Suprapubic skin (tissue), 4 donors: ENCODE measurements around the gene LIN37. TPM values are rescaled to one million over a fixed set of nuclear protein-coding genes. Genes with fewer than 3 reads are reported as not detected.
A peak's percentile ranks its signal among the peaks of the same experiment; 100 is the strongest.

Experiments used
- DNase-seq, 2 donors: peaks; one replicate each; pipeline ENCODE4 v3.0.0-alpha.2; 2019; ENCODE audit warnings: low spot score in 2 of 2
- H3K27ac ChIP-seq: fragments of 200-600 bp; sonication (generic); one replicate; pipeline ENCODE4 v1.5.1; 2019
- H3K27me3 ChIP-seq: fragments of 200-600 bp; sonication (generic); one replicate; pipeline ENCODE4 v1.5.1; 2019
- H3K36me3 ChIP-seq: fragments of 200-600 bp; sonication (generic); one replicate; pipeline ENCODE4 v1.5.1; 2019
- H3K4me1 ChIP-seq: fragments of 200-600 bp; sonication (generic); one replicate; pipeline ENCODE4 v1.5.1; 2019
- H3K4me3 ChIP-seq: fragments of 200-600 bp; sonication (generic); one replicate; pipeline ENCODE4 v1.5.1; 2019; ENCODE audit warnings: mild to moderate bottlenecking
- H3K9me3 ChIP-seq: fragments of 200-600 bp; sonication (generic); one replicate; pipeline ENCODE4 v1.5.1; 2019
- EP300 ChIP-seq: sonication (generic); formaldehyde crosslinking; IDR thresholded peaks from one replicate; pipeline ENCODE4 v1.6.1; 2017; ENCODE audit warnings: antibody characterized with exemption
- POLR2A ChIP-seq, 2 donors: fragments of 450-650 bp; IDR thresholded peaks; one replicate each; pipeline ENCODE4 v1.6.1; 2017; ENCODE audit warnings: antibody characterized with exemption in 2 of 2, mild to moderate bottlenecking in 2 of 2, moderate library complexity in 2 of 2
- POLR2AphosphoS5 ChIP-seq, 3 donors: sonication (generic); formaldehyde crosslinking; IDR thresholded peaks; one replicate each; pipeline ENCODE4 v1.6.1; 2017; ENCODE audit warnings: antibody characterized with exemption in 3 of 3
- WGBS: methylation state at CpG from one replicate; pipeline ENCODE4 v1.1.5; 2018; 5-methylcytosine and 5-hydroxymethylcytosine counted together
- total RNA-seq, 4 donors: library from RNA; depleted of rRNA; stranded (reverse); fragments of >200 nt; gene quantifications; one replicate each; pipeline ENCODE4 v1.1.0, GENCODE V29; 2016
- TF ChIP-seq, protein P1 (sequence below), 2 donors: fragments of 200-600 bp in 1 of 2; fragments of 450-650 bp in 1 of 2; sonication (generic) in 1 of 2; IDR thresholded peaks; one replicate each; pipeline ENCODE4 v1.5.1; 2016 to 2019; ENCODE audit warnings: antibody characterized with exemption in 2 of 2, mild to moderate bottlenecking in 1 of 2, moderate library complexity in 1 of 2

LIN37 gene
- total RNA-seq, 4 donors from 2014 or later: 11.0 to 21.5 (median 20.0) TPM

DNA sequence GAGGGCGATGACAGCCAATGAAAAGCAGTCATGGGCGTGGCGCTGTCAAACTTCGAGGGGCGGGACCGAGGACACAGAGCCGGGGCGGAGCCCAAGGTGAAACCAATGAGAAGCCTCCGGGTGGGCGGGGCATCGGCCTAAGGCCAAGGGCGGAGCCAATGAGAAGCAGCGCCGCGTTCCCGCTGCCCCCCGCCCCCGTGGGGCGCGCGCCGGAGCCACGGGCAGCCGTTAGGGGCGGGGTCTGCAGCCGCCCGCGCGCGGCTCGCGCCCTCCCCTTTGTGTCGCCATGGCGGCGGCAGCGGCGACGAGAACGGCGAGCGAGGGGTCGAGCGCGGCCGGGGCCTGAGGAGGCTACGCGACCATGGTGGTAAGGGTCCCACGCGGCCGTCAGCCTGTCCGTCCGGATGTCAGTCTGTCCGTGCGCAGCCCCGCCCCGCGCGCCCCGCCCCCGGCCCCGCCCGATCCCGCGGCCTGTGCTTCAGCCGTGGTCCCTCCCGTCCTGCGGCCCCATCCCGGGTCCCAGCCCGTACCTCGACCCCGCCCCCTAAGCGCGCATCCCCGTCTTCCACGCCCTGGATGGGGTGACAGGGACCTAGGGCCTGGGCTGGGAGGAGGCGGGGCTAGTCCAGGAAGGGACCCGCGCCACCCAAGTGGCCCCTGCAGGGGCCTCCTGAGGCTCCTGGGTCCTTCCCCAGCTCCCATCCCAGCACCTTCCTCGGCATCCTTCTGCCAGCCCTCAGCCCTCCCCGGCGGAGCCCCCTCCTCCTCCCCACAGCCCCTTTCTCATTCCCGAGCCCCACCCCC is 27.1 kb downstream of the LIN37 start, which contains the start of gene ARHGAP33:
Gene ARHGAP33 (plus strand): TSS at position 267 of the 804 bp plus-strand sequence. CDS start 95 bp downstream, at position 362.
- Histone ChIP-seq H3K36me3 (peaks cover 11% of the 10 kb centered on the region), H3K4me1 (peaks cover 18% of the 10 kb centered on the region), H3K4me3 (peak within 1 kb of the TSS; percentile 86), H3K27me3 (no peaks in the 10 kb centered on the region), H3K27ac (no peak within 1 kb of the TSS), H3K9me3 (no peaks in the 10 kb centered on the region)
- WGBS: under 1% methylated on average over 28 of the region's 82 CpGs
- TF ChIP-seq, protein P1, sequence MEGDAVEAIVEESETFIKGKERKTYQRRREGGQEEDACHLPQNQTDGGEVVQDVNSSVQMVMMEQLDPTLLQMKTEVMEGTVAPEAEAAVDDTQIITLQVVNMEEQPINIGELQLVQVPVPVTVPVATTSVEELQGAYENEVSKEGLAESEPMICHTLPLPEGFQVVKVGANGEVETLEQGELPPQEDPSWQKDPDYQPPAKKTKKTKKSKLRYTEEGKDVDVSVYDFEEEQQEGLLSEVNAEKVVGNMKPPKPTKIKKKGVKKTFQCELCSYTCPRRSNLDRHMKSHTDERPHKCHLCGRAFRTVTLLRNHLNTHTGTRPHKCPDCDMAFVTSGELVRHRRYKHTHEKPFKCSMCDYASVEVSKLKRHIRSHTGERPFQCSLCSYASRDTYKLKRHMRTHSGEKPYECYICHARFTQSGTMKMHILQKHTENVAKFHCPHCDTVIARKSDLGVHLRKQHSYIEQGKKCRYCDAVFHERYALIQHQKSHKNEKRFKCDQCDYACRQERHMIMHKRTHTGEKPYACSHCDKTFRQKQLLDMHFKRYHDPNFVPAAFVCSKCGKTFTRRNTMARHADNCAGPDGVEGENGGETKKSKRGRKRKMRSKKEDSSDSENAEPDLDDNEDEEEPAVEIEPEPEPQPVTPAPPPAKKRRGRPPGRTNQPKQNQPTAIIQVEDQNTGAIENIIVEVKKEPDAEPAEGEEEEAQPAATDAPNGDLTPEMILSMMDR (IDR thresholded peaks at IDR 0.05): no peak
- TF ChIP-seq EP300 (no peak), POLR2A (IDR thresholded peaks at IDR 0.05) (no peak), POLR2AphosphoS5 (IDR thresholded peaks at IDR 0.05) (no peak)
- DNase-seq: peak; percentile 99 to 100

DNA sequence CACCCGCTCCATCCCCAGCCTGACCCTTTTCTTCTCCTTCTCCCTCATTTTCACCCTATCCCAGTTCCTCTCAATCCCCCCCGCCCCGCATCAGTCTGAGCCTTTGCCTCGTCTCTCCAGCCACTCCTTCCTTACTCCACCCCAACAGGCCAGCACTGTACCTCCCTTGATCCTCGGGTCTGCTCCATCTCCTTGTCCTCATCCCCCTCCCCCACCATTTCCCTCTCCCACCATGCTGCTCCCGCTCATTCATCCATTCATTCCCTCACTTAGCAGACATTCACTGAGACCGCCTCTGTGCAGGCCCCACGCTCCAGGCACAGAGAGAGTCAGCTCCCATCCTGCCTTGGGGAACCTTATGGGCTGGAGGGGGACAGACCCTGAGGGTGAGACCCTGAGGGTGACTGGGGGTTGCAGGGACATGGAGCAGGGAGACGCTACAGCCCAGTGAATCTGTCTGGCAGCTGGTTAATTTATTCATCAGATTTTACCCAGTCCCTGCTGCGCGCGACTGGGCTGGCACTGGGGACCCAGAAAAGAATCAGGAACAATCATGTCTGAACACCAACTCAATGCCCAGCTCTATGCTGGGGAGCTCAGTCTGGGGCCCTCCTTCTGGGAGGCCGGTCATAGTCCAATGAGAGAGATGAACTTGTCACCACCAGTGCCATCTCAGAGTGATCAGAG is 27.9 kb downstream of the LIN37 start:
- Histone ChIP-seq H3K4me3 (peak overlapping the region; percentile 86), H3K27me3 (no peaks in the 10 kb centered on the region), H3K27ac (no peak overlapping the region), H3K36me3 (peaks cover 18% of the 10 kb centered on the region), H3K9me3 (no peaks in the 10 kb centered on the region), H3K4me1 (peaks cover 18% of the 10 kb centered on the region)
- DNase-seq: peak in 1 of 2 donors; percentile 57
- no peak for TF ChIP-seq POLR2AphosphoS5 (IDR thresholded peaks at IDR 0.05)
- TF ChIP-seq POLR2A (IDR thresholded peaks at IDR 0.05): no peak
- TF ChIP-seq, protein P1 (IDR thresholded peaks at IDR 0.05): no peak
- TF ChIP-seq EP300: no peak
- 50% methylated on average over 13 of the region's 13 CpGs for WGBS

DNA sequence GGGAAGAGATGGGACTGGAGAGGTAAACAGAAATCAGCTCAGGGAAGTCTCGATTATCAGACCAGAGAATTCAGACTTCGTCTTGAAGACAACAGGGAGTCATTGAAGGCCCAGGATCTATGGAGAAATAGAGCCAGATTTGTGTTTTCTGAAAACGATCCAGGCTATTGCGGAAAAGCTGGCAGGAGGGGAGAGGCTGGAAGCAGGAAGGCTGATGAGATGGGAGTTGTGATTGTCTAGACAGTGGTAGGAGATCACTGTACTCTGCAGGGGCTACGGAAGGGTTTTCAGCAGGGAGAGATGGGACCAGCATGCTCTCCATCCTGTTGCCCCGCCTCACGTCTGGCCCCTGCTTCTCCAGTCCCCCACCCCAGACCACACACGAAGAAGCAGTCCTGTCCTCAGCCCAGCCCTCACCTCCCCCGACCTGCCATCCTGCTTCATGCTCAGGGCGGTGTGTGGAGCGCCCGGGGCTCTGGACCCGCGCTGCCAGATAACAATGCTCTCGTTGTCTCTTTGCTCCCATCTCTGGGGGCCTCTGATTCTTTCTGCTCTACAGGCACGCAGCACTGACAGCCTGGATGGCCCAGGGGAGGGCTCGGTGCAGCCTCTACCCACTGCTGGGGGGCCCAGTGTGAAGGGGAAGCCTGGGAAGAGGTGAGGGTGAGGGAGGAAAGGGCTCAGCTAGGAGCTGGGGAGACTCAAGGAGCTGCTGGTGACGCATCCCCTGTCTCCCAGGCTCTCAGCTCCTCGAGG is 28.9 kb downstream of the LIN37 start:
- H3K9me3 ChIP-seq: no peaks in the 10 kb centered on the region
- H3K27me3 ChIP-seq: no peaks in the 10 kb centered on the region
- peaks cover 29% of the 10 kb centered on the region for H3K36me3 ChIP-seq
- 72% methylated on average over 18 of the region's 19 CpGs for WGBS
- H3K4me1 ChIP-seq: peaks cover 18% of the 10 kb centered on the region
- H3K4me3 ChIP-seq: no peak overlapping the region
- DNase-seq: peak in 1 of 2 donors; percentile 48
- H3K27ac ChIP-seq: no peak overlapping the region
- TF ChIP-seq POLR2AphosphoS5 (IDR thresholded peaks at IDR 0.05): no peak
- no peak for TF ChIP-seq EP300
- TF ChIP-seq, protein P1 (IDR thresholded peaks at IDR 0.05): no peak
- no peak for TF ChIP-seq POLR2A (IDR thresholded peaks at IDR 0.05)

DNA sequence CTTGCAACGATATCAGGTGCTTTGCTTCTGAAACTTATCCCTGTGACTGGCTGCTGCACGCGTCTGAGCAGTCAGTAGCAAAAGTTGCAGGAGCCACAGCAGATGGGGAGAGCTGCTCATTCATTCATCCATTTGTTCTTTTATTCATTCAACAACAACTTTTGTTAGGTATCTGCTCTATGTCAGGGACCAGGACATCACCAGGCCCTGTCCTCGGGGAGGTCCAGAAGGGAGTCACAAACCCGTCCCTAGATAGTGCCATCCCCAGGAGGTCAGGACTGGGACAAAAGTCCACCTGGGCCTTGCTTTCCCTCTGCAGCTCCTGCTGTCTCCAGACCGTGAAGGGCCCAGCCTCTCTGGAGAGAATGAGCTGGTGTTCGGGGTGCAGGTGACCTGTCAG is 29.6 kb downstream of the LIN37 start:
- 96% methylated on average over 7 of the region's 7 CpGs for WGBS

More for the DNA sequence above, 29.6 kb downstream of the LIN37 start:
- TF ChIP-seq POLR2A (IDR thresholded peaks at IDR 0.05): no peak
- no peak for TF ChIP-seq EP300
- TF ChIP-seq, protein P1 (IDR thresholded peaks at IDR 0.05): no peak
- no peak for TF ChIP-seq POLR2AphosphoS5 (IDR thresholded peaks at IDR 0.05)
- Histone ChIP-seq H3K27ac (no peak overlapping the region), H3K36me3 (peaks cover 34% of the 10 kb centered on the region), H3K4me3 (no peak overlapping the region), H3K9me3 (no peaks in the 10 kb centered on the region), H3K4me1 (peaks cover 18% of the 10 kb centered on the region), H3K27me3 (no peaks in the 10 kb centered on the region)
- DNase-seq: peak in 1 of 2 donors; percentile 52
